Left lung (tissue), 10 donors: ENCODE results near the gene SLC26A11. TPM values are rescaled to one million over a fixed set of nuclear protein-coding genes. Genes with fewer than 3 reads are reported as not detected.

Source experiments
- ATAC-seq: fragments of 200-7000 bp; cut with Tn5 transposase; one replicate; pipeline ENCODE4 v1.9.1; 2020; ENCODE audit warnings: moderate library complexity
- DNase-seq, 4 donors: peaks; one replicate each; pipeline ENCODE4 v3.0.0-alpha.2; 2013 to 2020
- H3K27ac ChIP-seq, 2 donors: fragments of 200-600 bp; sonication (generic) in 1 of 2; one replicate each; pipeline versions ENCODE4 v1.5.0 to v1.8.0; 2020 to 2021
- H3K27me3 ChIP-seq, 2 donors: fragments of 200-600 bp; sonication (generic) in 1 of 2; one replicate each; pipeline versions ENCODE4 v1.5.0 to v1.8.0; 2020 to 2021
- H3K36me3 ChIP-seq, 2 donors: fragments of 200-600 bp; sonication (generic) in 1 of 2; one replicate each; pipeline versions ENCODE4 v1.5.0 to v1.8.0; 2020 to 2021
- H3K4me1 ChIP-seq, 2 donors: fragments of 200-600 bp; one replicate each; pipeline ENCODE4 v1.8.0; 2021
- H3K4me3 ChIP-seq, 2 donors: fragments of 200-600 bp; sonication (generic) in 1 of 2; one replicate each; pipeline versions ENCODE4 v1.5.0 to v1.8.0; 2020 to 2021; ENCODE audit warnings: mild to moderate bottlenecking in 1 of 2
- H3K9me3 ChIP-seq, 2 donors: fragments of 200-600 bp; sonication (generic) in 1 of 2; one replicate each; pipeline versions ENCODE4 v1.5.0 to v1.8.0; 2020 to 2021
- intact Hi-C, 2 donors: fragments of 100-400 bp; cut with DNase I; formaldehyde crosslinking; loops; one replicate each; pipeline versions ENCODE4 v1.11.2 to v1.14.2; 2022
- polyA plus RNA-seq, 6 donors: library from polyadenylated mRNA; unstranded; fragments of 120-200 nt; gene quantifications; one replicate each; pipeline ENCODE4 v1.2.1, GENCODE V29; 2013; ENCODE audit not compliant: insufficient read length in 6 of 6
- total RNA-seq, 2 donors: library from RNA; stranded (reverse); fragmentation: NEBNext Ultra II Directional; extraction: Animal tissue kit (Norgen Biotek cat#: 25700); gene quantifications; one replicate each; pipeline ENCODE4 v1.2.1, GENCODE V29; 2021
- TF ChIP-seq, protein P1 (sequence below), 2 donors: fragments of 200-600 bp; sonication (generic) in 1 of 2; IDR thresholded peaks; one replicate each; pipeline versions ENCODE4 v1.5.0 to v1.8.0; 2021; ENCODE audit warnings: antibody characterized with exemption in 2 of 2
- donor health status: DM: no; HTN: yes; CAD: no.
- donor health status: DM: no; HTN: no; CAD: no.

Gene SLC26A11
- total and polyA plus RNA-seq, 8 donors = 22.3 to 36.0 (median 24.6) TPM

DNA sequence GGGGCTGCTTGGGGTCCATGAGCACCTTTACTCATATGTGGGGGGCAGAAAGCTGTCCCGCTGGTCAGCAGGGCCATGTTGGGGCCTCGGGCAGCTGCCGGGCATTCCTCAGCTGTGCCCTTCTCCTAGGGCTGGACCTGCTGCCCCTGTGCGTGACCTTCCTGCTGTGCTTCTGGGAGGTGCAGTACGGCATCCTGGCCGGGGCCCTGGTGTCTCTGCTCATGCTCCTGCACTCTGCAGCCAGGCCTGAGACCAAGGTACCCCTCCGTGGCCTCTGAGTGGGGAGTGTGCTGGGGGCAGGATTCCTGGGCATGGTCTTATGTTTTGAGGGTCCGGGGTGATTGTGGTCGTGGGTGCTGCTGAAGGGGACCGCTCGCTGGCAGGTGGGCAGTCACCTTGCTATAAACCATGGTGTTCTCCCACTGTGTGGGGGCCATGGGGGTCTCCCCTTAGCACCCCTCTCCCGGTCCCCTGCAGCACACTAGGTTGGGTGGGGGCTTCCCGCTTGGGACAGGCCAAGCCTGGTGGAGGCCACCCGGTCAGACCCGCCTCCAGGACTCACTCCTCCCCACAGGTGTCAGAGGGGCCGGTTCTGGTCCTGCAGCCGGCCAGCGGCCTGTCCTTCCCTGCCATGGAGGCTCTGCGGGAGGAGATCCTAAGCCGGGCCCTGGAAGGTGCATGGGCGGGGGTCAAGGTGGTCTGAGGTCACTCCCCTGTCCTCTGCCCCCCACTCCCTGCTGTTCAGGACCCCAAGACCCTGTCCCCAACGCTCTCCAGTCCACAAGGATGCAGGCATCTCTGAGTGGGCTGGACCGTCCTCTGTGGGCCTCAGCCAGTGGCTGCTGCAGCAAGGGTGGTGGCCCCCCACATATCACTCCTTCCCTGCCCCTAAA is 28.0 kb downstream of the SLC26A11 start:
- intact Hi-C loops = no loop called here
- Histone ChIP-seq H3K27ac (no peak overlapping the region), H3K27me3 (no peaks in the 10 kb centered on the region), H3K36me3 (peaks cover 0 to 37% of the 10 kb centered on the region in 2 donors), H3K4me3 (no peak overlapping the region), H3K9me3 (no peaks in the 10 kb centered on the region), H3K4me1 (peaks cover 0 to 6% of the 10 kb centered on the region in 2 donors)
- TF ChIP-seq, protein P1, sequence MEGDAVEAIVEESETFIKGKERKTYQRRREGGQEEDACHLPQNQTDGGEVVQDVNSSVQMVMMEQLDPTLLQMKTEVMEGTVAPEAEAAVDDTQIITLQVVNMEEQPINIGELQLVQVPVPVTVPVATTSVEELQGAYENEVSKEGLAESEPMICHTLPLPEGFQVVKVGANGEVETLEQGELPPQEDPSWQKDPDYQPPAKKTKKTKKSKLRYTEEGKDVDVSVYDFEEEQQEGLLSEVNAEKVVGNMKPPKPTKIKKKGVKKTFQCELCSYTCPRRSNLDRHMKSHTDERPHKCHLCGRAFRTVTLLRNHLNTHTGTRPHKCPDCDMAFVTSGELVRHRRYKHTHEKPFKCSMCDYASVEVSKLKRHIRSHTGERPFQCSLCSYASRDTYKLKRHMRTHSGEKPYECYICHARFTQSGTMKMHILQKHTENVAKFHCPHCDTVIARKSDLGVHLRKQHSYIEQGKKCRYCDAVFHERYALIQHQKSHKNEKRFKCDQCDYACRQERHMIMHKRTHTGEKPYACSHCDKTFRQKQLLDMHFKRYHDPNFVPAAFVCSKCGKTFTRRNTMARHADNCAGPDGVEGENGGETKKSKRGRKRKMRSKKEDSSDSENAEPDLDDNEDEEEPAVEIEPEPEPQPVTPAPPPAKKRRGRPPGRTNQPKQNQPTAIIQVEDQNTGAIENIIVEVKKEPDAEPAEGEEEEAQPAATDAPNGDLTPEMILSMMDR (IDR thresholded peaks at IDR 0.05) = no peak
- DNase-seq = peak in 1 of 4 donors; percentile 60
- no peak for ATAC-seq

- TF ChIP-seq, protein P1 (IDR thresholded peaks at IDR 0.05) = no peak
- DNase-seq (peak in 1 of 4 donors; percentile 72), ATAC-seq (no peak)
- intact Hi-C loops = no loop called here
- Histone ChIP-seq H3K4me1 (peaks cover 0 to 14% of the 10 kb centered on the region in 2 donors), H3K27ac (no peak overlapping the region), H3K36me3 (peaks cover 0 to 37% of the 10 kb centered on the region in 2 donors), H3K27me3 (no peaks in the 10 kb centered on the region), H3K4me3 (no peak overlapping the region), H3K9me3 (no peaks in the 10 kb centered on the region)
These were observed 28.9 kb downstream of the SLC26A11 start for GRCh38 chr17:80248894-80249710.

DNA sequence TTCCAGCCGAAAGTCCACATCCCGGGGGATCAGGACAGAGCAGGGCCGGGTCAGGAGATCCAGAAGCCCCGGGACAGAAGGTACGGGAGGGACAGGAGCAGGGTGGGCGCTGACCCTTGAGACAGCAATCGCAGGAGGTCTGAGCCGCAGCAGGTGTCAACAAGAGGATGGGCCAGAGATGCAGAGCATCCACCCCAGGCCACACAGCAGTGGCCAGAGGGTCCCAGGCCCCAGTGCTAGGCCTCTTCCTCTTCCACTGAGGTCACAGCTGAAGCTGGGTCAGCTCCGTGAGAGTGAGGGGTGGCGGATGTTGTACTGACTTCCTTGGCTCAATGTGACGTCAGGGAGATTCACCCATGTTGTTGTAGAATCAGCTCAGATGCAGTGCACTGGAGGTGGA is 31.7 kb downstream of the SLC26A11 start:
- no peaks in the 10 kb centered on the region for H3K9me3 ChIP-seq
- TF ChIP-seq, protein P1 (IDR thresholded peaks at IDR 0.05) = no peak
- H3K4me1 ChIP-seq = peaks cover 5 to 39% of the 10 kb centered on the region in 2 donors
- H3K4me3 ChIP-seq = no peak overlapping the region
- DNase-seq (peak in 1 of 4 donors; percentile 49), ATAC-seq (no peak)
- H3K27me3 ChIP-seq = no peaks in the 10 kb centered on the region
- peaks cover 0 to 18% of the 10 kb centered on the region in 2 donors for H3K36me3 ChIP-seq
- no peak overlapping the region for H3K27ac ChIP-seq
- intact Hi-C loops = no loop called here

DNA sequence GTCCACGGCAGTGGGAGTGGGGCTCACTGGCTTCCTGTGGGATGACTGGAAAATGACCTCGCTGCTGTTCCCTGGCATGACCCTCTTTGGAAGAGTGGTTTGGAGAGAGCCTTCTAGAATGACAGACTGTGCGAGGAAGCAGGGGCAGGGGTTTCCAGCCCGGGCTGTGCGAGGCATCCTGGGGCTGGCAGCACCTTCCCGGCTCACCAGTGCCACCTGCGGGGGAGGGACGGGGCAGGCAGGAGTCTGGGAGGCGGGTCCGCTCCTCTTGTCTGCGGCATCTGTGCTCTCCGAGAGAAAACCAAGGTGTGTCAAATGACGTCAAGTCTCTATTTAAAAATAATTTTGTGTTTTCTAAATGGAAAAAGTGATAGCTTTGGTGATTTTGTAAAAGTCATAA is 32.6 kb downstream of the SLC26A11 start:
- no peaks in the 10 kb centered on the region for H3K9me3 ChIP-seq
- TF ChIP-seq, protein P1 (IDR thresholded peaks at IDR 0.05) = peak; percentile 27 to 70
- intact Hi-C loops = no loop called here
- peak overlapping the region in 1 of 2 donors; percentile 92 for H3K27ac ChIP-seq
- DNase-seq (peak in 3 of 4 donors; percentile 45 to 95 (median 79)), ATAC-seq (peak; percentile 82)
- H3K36me3 ChIP-seq = peaks cover 0 to 12% of the 10 kb centered on the region in 2 donors
- H3K4me1 ChIP-seq = peaks cover 5 to 43% of the 10 kb centered on the region in 2 donors
- H3K4me3 ChIP-seq = no peak overlapping the region
- no peaks in the 10 kb centered on the region for H3K27me3 ChIP-seq
